Measurements from ENCODE around the gene SLC7A14.

- TF ChIP-seq POLR2AphosphoS5 (IDR thresholded peaks at IDR 0.05; ENCODE audit: low read depth, low read length): no peak
- TF ChIP-seq SIN3A (IDR thresholded peaks at IDR 0.05; ENCODE audit: borderline replicate concordance, insufficient read depth, low read length): no peak
- no peak for TF ChIP-seq FOXP2 (optimal IDR thresholded peaks at IDR 0.05; ENCODE audit: borderline replicate concordance, extremely low read depth, extremely low read length, insufficient read depth)
- no peak for TF ChIP-seq REST (IDR thresholded peaks at IDR 0.05; ENCODE audit: insufficient read depth in 1 of 2, low read depth in 2 of 2, low read length in 2 of 2)
Observed at GRCh38 chr3:170589113-170589512, 3.2 kb upstream of the SLC7A14 start.

All from PFSK-1 (cell line).